GM18868 (cell line): Measurements from ENCODE around the gene LRRC75A.

Experiments
- ATAC-seq: cut with Tn5 transposase; IDR thresholded peaks from one replicate; pipeline ENCODE4 v1.9.1; 2021; ENCODE audit warnings: mild to moderate bottlenecking, moderate library complexity; ENCODE audit not compliant: unreplicated experiment

Gene LRRC75A

DNA sequence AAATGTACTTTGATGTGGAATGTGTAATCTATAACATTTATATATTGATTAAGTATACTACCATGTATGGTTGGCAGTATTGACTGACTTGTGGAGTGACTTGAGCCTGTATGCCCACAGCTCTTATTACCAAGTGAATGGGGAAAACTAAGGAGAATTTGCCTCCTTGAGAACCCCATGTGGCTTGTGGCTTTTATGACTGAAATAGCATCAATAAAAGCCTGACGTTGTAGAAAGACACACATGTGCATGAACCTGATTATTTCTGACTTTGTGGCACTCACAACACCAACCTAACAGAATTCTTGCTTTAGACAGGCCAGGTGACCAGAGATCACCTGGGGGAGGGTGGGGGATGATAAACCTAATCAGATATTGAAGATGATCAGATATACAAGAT is 2.1 kb upstream of the LRRC75A start:
- ATAC-seq = no peak

DNA sequence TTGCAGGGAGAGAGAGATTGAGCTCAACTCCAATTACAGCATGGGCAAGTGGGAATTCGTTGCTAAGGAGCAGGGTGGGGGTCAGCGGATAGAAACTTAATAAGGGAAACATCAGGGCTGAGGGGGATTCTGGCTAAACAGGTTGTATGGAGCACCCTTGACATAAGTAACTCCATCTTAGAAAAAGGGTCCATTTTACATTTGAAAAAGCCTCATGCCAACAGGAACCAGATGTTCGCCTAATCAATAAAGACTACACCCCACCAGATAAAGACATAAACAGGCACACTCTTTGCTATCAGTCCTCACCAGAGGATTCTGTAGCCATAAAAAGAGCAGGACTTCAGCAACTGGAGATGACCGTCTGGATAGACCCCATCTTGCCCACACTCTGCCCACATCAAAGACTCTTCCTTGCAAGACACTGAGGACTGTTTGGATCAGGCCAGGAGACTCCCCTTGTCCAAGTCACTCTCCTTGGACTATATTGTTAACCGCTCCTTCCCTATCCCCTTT is 1.6 kb upstream of the LRRC75A start:
- no peak for ATAC-seq

DNA sequence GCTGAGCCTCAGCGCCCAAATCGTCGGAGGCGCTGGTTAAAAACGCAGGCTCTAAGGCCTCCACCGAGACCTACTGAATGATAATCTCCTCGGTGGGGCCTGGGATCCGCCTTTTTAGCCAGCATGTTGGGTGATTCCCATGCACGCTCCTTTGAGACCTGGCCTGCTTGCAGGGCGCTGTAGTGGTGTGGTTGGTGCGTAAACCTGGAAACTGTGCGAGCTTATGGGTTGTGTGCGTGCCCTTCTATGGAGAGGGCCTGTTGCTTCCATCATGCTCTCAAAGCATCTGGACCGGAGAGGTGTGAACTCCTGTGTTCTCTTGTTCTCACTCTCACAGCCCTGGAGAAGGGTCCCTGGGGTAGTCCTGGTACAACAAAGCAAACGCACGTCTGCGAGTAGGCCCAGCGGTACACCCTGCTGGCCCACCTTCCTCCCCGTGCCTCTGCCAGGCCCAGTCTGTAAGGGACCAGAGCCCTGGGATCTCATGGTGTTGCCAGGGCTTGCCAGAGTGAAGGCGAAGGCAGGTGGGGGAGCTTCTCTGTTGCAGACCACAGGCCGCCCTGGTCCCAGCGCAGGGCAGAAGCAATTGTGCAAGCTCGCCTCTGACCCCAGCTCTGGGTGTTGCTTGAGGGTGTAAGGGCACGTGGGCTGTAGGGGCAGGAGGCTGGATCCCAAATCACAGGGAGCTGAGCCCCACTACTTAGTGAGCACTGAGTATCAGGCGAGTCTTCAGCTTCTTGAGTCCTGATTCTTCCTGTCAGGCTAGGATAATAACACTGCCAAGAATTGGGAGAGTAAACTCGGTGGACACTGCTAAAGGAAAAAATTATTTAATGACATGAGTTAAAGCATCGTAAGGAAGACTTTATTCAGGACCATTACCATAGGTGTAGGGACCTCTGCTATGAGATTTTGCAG is 879 bp upstream of the LRRC75A start:
- ATAC-seq = no peak

DNA sequence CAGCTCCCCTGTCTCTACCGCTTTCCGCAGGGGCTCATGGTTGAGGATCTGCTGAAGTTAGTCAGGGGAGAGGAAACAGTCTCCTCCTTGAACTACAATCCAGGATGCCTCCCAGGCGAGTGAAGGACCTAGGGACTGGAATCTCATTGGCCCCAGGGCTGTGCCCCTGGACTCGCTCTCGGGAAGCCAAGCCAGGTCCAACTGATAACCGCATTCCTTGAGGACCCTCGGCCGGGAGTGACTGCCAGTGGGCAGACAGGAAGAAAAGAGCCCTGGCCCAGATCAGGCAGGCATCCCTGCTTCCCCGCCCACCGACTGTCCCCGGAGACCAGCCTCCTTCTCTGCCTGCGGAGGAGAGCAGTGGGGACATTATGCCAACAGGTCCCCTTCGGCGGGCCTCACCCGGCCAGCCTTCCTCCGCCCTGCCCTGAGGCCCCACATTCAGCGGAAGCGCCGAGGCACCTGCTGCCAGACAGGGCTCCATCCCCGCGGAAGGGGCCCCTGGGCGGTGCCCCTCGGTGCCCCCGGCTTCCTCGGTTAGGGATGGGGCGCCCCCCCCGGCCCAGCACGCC is 776 bp downstream of the LRRC75A start:
- no peak for ATAC-seq

DNA sequence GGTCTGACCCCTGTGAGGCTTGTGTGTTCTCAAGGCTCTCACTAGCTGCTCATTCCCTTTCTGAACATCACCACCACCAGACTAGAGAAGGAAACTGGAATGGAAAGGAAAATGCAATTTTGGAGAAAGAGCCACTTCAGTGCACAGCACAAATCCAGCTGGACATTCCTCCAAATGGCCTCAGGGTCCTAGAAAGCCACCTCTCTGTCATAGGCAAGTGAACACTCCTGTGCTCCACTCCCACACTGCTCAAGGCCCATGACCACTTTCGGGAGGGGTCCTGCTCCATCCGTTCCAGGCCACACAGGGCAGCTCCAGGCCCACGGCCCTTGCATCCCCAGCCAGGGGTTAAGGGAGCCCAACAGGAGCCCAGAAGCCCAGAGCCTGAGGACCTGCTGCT is 2.6 kb downstream of the LRRC75A start:
- no peak for ATAC-seq

DNA sequence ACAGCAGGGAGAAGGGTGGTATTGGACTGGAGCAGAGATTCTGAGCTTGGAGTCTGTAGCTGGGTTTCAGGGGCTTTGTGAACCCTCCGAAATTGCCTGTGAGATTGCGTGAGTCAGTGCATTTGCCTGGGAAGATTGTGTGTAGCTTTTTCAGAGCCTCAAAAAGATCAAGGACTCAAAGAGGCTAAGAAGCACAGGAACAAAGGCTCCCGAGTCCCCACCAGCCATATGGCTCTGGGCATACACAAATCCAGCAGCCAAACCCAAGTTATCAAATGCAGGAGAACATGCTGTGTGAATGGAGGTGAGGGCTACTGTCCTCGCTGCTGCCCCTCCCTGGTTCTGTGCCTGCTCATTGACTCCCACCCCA is 3.0 kb downstream of the LRRC75A start:
- ATAC-seq = no peak

DNA sequence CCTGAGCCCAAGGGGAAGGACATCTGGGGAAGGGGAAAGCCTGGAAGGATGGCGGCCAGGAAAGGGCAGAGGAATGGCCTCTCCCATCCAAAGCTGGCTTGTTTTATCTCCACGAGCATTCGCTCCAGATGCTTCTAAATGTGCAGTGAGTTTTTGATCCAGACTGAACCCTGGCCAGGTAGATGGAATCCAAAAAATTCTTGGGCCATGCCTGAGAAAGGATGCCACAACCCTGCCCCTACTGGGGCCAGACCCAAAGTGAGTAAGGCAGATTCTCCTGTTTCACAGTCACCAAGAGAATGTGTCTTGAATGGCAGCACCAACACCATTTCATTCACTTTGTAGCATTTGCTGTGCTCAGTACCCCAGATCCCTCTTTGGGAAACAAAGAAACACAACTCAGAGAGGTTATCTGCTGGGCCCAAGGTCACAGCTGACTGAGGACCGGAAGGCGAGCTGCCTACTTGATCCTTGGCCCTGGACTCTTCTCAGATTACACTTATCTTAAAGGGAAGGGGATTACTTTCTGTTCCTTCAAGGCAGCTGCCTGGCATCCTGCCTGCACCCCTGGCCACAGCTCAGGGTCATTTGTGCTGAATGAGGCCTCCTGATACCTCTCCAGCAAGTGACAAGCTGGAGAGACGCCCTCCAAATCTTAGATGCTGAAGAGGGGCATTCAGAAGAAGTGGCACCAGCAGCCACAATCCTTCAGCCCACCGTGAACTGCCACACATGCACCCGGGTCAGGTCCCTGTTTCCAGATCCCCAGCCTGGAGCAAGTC is 3.6 kb downstream of the LRRC75A start:
- ATAC-seq = no peak

DNA sequence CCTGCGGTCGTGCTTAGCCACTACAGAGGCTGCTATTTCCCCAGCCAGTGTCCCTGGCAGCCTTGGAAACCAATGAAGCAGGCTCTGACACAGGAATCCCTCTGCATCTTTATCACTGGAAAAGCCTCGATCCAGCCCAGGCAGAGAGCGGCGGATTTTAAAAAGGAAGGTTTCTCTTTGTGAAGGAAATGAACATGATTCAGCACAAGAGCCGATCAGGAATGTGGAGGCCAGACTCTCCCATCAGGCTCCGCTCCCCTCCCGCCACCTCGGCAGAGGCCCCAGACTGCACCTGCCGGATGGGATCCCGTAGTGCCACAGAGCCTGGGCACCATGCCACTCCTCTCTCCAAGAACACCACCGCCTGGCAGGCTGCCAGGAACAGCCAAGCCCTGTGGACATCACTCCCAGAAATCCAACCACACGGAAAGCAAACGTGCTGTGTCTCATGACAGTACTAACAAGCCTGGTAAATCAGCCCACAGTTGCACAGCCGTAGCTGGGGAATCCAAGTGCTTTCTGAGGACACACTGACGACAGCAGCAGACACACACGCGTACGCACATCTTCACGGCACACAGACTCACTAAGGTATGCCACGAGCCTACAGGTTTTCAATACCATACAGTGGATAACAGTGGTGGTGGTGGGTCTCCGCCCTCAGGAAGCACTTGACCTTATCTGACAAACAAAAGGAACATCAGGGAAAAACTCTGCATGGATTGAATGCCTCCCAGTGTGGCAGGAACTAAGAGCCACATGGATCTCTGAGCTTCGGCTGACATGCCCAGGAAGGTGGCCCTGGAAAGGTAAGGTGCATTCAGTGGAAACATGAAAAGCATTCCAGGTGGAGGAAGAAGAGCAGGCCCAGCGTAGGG is 5.4 kb downstream of the LRRC75A start:
- ATAC-seq = no peak

DNA sequence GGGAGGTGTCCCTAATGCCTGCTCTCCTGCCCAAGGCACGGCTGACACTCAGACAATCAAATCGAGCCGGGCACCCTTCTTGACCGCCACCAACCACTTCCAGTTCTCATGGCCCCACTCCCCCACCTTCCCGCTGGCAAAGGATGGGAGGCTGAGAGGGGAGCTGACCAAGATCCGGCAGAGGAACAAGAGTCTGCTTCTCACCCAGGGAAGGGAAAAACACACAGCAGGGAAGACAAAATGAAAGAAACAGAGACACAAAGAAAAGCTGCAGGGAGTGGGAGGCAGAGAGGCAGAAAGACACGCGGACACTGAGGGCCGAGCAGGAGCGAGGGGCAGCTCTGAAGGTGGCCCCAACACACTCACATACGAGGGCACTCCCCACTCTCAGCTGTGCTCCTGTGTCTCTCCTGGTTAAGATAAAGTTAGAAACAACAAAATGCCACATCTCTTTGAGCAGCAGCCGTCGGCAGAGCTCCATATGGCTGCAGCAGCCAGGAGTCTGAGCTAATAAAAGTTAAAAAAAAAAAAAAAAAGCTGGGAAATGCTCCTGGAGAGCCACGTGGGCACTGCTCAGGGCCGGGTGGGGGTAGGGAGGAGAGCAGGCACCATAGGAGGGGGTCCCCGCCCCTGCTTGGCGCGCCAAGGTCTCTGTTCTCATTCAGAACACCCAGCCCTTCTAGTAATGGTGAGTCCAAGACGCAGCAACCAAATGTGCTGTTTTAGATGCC is 7.4 kb downstream of the LRRC75A start:
- ATAC-seq = no peak

DNA sequence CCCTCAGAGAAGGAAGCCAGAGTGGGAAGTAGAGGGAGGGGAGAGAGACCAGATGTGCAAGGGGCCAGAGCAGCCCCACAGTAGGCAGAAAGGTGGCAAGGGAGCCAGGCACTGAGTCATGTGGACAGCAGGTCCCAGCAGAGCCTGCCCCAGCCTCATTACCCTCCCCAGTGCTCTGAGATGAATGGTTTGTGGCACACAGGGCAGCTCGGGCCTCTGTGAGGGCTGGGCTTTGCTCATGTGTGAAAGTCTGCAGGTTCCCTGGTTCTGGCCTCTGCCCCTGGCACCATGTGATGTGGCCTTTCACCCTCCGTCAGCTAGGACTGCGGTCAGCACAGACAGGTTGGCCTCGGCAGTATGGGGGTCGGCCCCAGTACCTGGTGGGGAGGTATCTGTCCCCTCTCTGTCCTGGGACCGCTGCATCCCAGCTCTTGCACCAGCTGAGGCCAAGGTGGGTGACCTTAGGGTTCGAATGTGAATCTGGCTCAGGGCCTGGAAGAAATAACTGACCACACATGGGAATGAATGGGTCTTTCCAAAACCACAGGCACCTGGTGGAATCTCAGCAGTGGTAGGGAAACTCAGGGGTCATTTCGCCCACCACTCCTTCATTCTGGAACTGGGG is 8.9 kb downstream of the LRRC75A start:
- no peak for ATAC-seq

DNA sequence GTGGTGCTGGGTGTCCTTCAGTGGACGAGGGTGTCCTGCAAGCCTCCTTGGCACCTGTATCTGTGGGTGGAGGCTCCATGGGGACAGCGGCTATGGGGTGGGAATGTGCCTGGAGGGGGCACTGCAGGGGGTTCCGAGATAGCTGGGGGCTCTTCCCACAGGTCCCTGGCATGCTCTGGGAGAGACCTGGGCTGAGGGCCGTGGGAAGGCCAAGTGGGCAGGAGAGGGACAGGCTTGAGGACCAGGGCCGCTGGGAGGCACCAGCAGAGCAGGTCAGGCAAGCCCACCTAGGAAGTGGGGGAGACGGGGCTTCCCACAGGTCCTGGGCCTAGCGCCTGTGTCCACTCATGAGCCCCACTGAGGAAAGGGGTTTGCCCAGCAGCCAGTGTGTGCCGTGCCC is 9.7 kb downstream of the LRRC75A start:
- ATAC-seq = no peak

DNA sequence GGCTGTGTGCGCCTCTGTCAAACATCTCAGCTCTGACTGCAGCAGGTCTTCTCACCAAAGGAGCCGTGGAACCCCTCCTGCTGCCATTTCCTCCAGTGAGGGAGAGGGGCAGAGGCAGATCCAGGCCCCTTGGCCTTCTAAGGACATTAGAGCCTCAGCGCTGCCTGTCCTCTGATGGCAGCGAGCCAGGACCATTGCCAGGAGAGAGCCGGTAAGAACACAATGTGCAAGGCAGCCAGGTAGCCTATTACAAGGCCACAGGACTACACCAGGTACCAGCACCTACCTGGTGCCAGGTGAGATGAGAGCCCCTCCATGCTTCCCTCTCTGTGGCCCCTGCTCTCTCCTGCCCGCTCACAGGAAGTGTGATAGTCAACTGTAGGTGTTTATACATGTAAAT is 11.0 kb downstream of the LRRC75A start:
- no peak for ATAC-seq

DNA sequence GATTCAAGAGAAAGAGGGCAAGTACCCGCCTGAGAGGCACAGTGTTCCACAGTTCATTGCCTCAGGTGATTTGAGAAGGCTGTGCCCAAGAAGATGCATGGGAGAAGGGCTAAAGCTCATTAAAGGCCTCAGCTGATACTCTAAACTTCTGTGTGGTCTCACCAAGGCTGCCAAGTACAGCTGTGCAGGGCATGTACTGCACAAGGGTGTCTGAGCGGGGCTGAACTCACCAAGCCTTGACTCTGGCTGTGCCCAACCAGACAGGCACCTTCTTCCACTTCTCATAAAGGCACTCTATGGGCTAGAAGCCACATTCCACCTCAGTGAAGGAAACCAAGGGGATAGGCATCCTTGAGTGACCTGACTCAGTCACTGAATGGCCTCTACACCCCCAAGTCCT is 12.7 kb downstream of the LRRC75A start:
- ATAC-seq = no peak

DNA sequence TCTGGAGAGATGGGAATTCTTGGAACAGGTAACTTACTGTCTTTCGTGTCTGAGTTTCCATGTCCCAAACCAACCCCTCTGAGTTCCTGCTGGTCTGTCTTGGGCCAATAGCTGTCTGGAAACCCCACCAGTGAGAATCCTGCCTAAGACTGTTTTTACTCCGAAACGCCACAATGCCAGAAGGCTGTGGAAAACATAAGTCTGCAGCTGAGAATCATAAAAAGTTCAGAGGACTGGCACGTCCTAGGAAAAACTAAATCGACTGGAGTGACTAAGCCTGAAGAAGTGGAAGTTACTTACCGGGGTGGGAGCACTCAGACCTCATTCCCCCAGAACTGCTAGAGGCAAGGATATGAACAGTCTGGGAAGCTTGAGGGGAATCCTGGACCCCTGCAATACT is 13.3 kb downstream of the LRRC75A start:
- no peak for ATAC-seq

DNA sequence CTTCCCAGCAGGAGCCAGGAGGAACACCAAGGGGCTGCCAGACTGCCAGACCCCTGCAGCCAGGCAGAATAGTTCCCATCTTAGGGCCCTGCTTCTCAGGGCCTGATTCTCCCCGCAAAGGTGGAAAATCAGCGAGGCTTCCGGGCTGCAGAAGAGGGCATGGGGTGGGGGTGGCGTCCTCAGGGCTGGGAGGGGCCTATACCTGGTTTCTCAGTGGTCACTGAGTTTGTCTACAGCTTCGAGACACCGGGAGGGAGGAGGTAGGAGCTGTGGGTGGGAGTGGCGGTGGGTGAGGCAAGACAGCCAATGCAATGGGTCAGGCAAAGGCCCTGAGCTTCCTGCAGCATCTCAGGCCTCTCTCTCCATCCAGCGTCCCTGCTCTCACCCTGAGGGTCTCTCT is 14.3 kb downstream of the LRRC75A start:
- ATAC-seq = no peak

DNA sequence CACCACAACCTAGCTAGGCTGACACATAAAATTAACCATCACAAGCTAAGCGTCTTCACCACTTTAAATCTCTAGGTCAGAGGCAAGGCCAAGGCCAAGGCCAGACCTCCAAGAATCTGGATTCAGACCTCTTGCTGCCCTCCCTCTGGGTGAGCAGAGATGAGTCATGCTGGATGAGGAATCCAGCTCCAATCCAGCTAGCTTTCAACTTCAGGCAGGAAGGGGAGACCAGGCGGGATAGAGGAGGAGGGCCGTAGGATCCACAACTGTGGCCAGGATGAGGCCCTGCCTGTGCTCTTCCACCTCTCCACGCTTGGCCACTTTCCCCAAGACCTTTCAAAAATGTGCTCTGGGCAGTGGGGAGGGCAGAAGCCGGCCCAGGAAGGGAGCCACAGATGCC is 14.7 kb downstream of the LRRC75A start:
- no peak for ATAC-seq

DNA sequence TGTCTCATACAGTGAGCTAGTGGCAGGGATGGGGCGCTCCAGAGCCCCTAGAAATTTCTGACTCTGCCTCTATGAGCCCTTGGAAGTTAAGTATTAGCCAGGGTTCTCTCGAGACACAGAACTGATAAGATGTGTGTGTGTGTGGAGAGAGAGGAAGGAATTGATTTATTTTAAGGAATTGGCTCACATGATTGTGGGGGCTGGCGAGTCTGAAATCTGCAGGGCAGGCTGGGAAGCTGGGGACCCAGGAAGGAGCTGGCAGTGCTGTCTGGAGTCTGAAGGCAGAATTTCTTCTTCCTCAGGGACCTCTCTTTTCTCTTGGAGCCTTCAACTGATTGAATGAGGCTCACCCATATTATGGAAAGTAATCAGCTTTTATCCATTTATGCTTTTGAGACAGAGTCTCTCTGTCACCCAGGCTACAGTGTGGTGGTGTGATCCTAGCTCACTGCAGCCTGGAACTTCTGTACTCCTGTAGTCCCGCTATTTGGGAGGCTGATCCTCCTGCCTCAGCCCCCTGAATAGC is 16.8 kb downstream of the LRRC75A start:
- ATAC-seq = no peak

DNA sequence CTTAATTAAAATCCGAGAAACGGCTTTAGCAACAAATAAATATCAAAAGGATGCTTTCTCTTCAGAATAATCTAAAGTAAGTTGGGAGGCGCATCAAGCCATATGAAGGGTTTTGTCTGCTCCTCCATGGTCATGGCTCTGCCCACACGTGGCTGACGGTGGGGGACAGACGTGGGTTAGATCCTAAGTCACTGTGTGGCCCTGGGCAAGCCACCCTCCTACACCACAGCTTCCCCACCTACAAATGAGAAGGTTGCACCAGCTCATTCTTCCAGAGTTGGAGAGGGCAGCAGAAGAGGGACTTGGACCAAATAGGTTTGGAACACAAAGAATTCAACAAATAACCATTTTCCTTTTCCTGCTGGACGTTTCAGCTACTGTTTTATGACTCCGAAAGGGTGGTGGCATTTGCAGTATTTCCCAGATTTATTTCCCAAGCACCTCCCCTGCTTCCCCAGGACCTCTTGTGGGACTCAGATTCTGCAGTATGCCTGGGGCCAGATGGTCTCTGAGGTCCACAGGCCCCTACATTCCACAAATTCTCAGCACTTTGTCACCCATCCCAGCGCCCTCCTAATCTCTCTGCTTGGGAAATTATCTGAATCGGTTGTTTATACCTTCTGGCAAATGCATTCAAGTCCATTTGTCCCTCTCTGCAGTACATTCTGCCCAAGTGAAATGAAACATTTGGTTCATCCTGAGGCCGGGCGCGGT is 17.8 kb downstream of the LRRC75A start:
- ATAC-seq = no peak
